CD4-positive, alpha-beta T cell treated with Interleukin-17A for 4 hours (primary cell): ENCODE results near the gene TBX10.
"Not testable (repeated sequence)": the region's sequence is repeated elsewhere in the genome, so short reads cannot be mapped to it uniquely, and the experiment has no call there.

Source experiments
- DNase-seq: peaks from one replicate; pipeline ENCODE4 v3.0.0-alpha.2; 2020; ENCODE audit warnings: mixed read lengths

Gene TBX10

GRCh38 chr11:67639438-67639859 is at the start of gene TBX10:
Gene TBX10 (minus strand): TSS chr11:67639763. CDS start chr11:67639472, 291 bp downstream.
- DNase-seq = no peak

GRCh38 chr11:67689178-67689577 is 49.6 kb upstream of the TBX10 start:
- DNase-seq = no peak

GRCh38 chr11:67687986-67688385 is 48.4 kb upstream of the TBX10 start:
- no peak for DNase-seq

DNA sequence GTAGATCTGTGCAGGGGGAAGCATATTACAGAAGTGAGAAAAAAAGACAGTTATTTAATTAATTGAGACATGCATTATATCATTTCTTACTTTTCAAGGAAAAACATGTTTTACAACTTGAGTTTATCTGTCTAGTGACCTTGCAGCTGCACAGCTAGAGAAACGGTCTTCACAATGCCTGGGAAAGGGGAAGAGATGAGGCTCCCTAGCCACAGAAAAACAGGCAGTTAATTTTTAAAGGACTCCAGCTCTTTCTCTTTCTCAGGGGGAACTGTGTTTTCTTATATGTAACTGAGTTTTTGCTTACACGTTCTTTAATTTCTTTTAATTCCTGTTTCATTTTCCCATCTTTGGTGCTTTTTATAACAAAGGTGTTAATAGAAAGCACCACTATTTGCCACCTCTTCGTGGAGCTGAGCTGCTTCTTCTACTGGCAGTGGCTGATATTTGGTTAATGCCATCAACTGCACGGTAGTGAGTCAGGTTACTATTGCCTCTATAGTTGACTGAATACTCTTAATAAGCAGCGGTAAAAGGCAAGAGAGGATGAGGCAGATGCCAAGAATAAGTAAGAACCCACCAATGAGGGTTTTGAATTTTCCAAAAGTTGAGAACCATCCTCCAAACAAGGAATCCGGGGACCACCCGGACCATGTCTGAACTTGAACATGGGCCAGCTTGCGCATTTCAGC is 46.2 kb upstream of the TBX10 start:
- DNase-seq = not testable (repeated sequence)

GRCh38 chr11:67682126-67683034 is 42.8 kb upstream of the TBX10 start:
- not testable (repeated sequence) for DNase-seq

DNA sequence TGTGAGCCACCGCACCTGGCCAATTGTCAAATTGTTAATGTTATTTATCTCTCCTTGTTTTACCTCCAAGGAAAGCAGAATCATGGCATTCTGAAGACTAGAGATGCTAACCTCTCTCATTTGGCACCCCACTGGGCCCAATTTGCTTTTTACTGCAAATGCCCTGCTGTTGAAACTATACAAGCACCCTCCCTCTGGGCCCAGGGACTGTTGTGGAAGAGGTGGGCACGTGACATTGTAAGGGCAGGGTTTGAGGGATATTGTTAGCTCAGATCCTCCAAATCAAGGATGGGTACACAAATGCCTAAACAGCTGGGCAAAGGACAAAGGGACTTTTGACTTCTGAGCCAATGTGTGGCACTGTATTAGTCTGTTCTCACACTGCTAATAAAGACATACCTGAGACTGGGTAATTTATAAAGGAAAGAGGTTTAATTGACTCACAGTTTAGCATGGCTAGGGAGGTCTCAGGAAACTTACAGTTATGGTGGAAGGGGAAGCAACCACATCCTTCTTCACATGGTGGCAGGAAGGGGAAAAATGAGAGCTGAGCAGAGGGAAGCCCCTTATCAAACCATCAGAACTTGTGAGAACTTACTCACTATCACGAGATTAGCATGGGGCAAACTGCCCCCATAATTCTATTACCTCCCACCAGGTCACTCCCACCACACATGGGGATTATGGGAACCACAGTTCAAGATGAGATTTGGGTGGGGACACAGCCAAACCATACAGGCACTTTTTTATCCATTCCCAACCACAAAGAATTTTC is 41.3 kb upstream of the TBX10 start:
- DNase-seq = no peak

GRCh38 chr11:67675058-67675747 is 35.6 kb upstream of the TBX10 start:
- no peak for DNase-seq

DNA sequence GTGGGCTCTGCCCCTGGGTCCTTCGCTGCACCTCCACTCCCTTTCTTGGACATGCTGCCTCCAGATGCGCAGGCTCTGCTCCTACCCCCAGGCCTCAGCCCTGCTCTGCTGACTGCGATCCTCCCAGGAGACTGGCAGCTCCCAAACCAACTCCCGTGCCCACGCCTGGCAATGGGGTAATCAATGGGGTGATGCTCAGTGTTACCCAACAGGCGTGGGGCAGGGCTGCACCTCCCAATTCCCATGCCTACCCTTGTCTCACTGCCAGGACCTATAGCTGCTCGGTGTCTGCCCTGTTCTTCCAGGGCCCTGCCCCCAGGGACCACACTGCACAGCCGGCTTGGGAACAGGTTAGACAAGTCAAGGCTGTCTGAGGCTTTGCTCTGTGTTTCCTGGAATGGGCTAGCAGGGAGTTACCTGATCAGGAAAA is 34.9 kb upstream of the TBX10 start, which contains the start of gene ALDH3B2:
Gene ALDH3B2 (minus strand): TSS at position 182 of the 430 bp plus-strand sequence. CDS start 7,688 bp downstream, outside the sequence.
- no peak for DNase-seq

GRCh38 chr11:67673902-67674301 is 34.3 kb upstream of the TBX10 start:
- DNase-seq = no peak

DNA sequence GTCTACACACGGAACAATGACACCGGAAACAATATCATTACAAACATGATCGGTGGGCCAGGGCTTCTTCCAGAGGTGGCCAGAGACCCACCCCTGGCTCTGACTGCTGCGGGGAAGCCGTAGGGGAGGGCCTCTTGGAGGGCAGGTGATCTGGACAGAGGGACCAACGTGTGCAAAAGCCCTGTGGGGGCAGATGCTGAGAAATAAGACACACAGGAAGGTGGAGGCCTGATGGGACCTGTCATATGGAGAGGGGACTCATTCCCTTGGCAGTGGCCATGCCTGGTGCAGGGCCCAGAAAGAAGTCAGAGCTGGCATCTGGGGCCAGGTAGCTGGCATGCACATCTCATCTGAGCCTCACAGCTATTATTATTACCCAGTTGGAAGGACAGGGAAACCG is 33.8 kb upstream of the TBX10 start:
- no peak for DNase-seq

GRCh38 chr11:67671211-67671520 is 31.6 kb upstream of the TBX10 start:
- DNase-seq = no peak

- no peak for DNase-seq
These were observed 31.0 kb upstream of the TBX10 start for GRCh38 chr11:67670316-67671210.

GRCh38 chr11:67668192-67668551 is 28.6 kb upstream of the TBX10 start:
- no peak for DNase-seq

- no peak for DNase-seq
These were observed 28.1 kb upstream of the TBX10 start for GRCh38 chr11:67667490-67668191.

- no peak for DNase-seq
These were observed 27.3 kb upstream of the TBX10 start for GRCh38 chr11:67666676-67667489.

DNA sequence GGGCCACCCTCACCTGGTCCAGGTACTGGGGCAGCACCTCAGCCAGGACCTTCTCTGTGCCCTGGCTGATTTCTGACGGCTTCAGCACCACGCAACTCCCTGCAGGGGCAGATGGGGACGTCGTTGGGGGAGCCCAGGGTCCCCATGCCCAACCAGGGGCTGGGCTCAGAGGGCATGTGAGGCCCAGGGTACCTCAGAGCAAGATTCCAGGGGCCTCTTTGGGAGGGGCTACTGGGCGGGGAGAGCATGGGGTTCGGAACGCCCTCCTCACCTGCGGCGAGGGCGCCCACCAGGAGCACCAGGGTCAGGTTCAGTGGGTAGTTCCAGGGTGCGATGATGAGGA is 26.7 kb upstream of the TBX10 start:
- no peak for DNase-seq

DNA sequence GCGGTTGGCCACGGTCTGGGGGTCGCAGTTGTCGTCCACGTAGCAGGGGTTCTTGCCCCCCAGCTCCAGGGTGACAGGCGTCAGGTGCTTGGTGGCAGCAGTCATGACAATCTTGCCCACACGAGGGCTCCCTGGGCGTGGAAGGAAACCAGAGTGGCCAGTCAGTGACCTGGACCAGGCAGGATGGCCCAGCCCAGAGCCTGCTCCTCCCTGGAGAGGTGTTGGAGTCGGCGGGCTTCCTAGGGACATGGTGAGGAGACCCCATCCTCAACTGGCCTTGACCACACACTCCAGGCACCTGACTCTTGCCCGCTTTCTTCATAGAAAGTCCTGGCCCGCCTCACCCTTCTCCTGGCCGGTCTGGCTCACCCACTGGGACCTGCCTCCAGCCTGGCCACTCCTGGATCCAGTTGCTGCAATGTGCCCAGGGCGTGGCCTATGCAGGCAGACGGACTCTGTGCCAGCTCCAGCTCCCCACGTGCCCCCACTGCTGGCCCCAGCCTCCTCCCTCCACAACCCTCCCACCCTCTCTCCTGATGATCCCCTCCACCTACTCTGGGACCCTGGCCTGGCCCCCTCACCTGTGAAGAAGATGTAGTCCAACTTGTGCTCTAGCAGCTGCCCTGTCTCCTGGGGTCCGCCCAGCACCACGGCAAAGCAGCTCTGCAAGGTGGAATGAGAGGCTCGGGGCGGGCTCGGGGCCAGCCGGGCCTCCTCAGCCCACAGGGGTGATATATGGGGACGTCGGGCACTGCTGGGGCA is 26.2 kb upstream of the TBX10 start:
- no peak for DNase-seq

GRCh38 chr11:67664696-67665540 is 25.4 kb upstream of the TBX10 start:
- DNase-seq = no peak
